H9 (cell line): ENCODE results near the gene TNPO3. TPM values are rescaled to one million over a fixed set of nuclear protein-coding genes. Genes with fewer than 3 reads are reported as not detected.

Experiments
- DNase-seq: peaks from one replicate; pipeline ENCODE4 v3.0.0-alpha.2; 2017
- H2AFZ ChIP-seq: one replicate; pipeline ENCODE4 v1.6.1; 2013; ENCODE audit warnings: mild to moderate bottlenecking, low read length, control low read depth, moderate library complexity
- H2AK5ac ChIP-seq: 2 replicates; pipeline ENCODE4 v1.6.1; 2013; ENCODE audit warnings: low read length, control low read depth, mixed read lengths; ENCODE audit not compliant: insufficient read length
- H2BK120ac ChIP-seq: one replicate; pipeline ENCODE4 v1.6.1; 2013; ENCODE audit warnings: low read depth, mild to moderate bottlenecking, low read length, control low read depth, inconsistent platforms; ENCODE audit not compliant: poor library complexity, severe bottlenecking
- H2BK12ac ChIP-seq: 2 replicates; pipeline ENCODE4 v1.6.1; 2013; ENCODE audit warnings: low read length, control low read depth, mixed read lengths, low read depth; ENCODE audit not compliant: insufficient read length
- H2BK15ac ChIP-seq: 2 replicates; pipeline ENCODE4 v1.6.1; 2013; ENCODE audit warnings: low read depth, low read length, control low read depth
- H2BK20ac ChIP-seq: one replicate; pipeline ENCODE4 v1.6.1; 2013; ENCODE audit warnings: low read depth, mild to moderate bottlenecking, low read length, control low read depth, inconsistent platforms; ENCODE audit not compliant: poor library complexity, severe bottlenecking
- H2BK5ac ChIP-seq: 2 replicates; pipeline ENCODE4 v1.6.1; 2013; ENCODE audit warnings: low read length, control low read depth, mixed read lengths; ENCODE audit not compliant: insufficient read length
- H3K14ac ChIP-seq: 2 replicates; pipeline ENCODE4 v1.6.1; 2013; ENCODE audit warnings: low read length, control low read depth; ENCODE audit not compliant: insufficient read depth
- H3K18ac ChIP-seq: 2 replicates; pipeline ENCODE4 v1.6.1; 2013; ENCODE audit warnings: low read depth, mild to moderate bottlenecking, mixed read lengths, low read length, control low read depth; ENCODE audit not compliant: insufficient read length
- H3K23ac ChIP-seq: 2 replicates; pipeline ENCODE4 v1.6.1; 2013; ENCODE audit warnings: low read length, control low read depth, mixed read lengths, low read depth; ENCODE audit not compliant: insufficient read length
- H3K23me2 ChIP-seq: 2 replicates; pipeline ENCODE4 v1.6.1; 2013; ENCODE audit warnings: low read depth, mild to moderate bottlenecking, mixed read lengths, low read length, control low read depth; ENCODE audit not compliant: insufficient read length, poor library complexity, severe bottlenecking
- H3K27ac ChIP-seq: 2 replicates; pipeline ENCODE4 v1.5.1; 2013; ENCODE audit warnings: low read length, control low read depth, mixed read lengths, low read depth; ENCODE audit not compliant: insufficient read length
- H3K27me3 ChIP-seq: 2 replicates; pipeline ENCODE4 v1.6.1; 2013; ENCODE audit warnings: low read length, control low read depth, inconsistent platforms; ENCODE audit not compliant: insufficient read depth
- H3K4ac ChIP-seq: 2 replicates; pipeline ENCODE4 v1.6.1; 2013; ENCODE audit warnings: low read depth, mild to moderate bottlenecking, control low read depth, inconsistent platforms, low read length, moderate library complexity
- H3K4me1 ChIP-seq: 2 replicates; pipeline ENCODE4 v1.6.1; 2013; ENCODE audit warnings: low read length, control low read depth, inconsistent platforms; ENCODE audit not compliant: insufficient read depth
- H3K4me2 ChIP-seq: 2 replicates; pipeline ENCODE4 v1.6.1; 2013; ENCODE audit warnings: low read length, control low read depth, mixed read lengths; ENCODE audit not compliant: insufficient read length, insufficient read depth
- H3K56ac ChIP-seq: 2 replicates; pipeline ENCODE4 v1.6.1; 2013; ENCODE audit warnings: low read depth, mild to moderate bottlenecking, mixed read lengths, low read length, control low read depth; ENCODE audit not compliant: insufficient read length
- H3K79me1 ChIP-seq: 2 replicates; pipeline ENCODE4 v1.6.1; 2013; ENCODE audit warnings: low read depth, mild to moderate bottlenecking, moderate library complexity, low read length, control low read depth, inconsistent platforms; ENCODE audit not compliant: insufficient read depth, poor library complexity, severe bottlenecking
- H3K79me2 ChIP-seq: 2 replicates; pipeline ENCODE4 v1.6.1; 2013; ENCODE audit warnings: low read length, control low read depth, inconsistent platforms; ENCODE audit not compliant: insufficient read depth
- H3K9ac ChIP-seq: 2 replicates; pipeline ENCODE4 v1.6.1; 2013; ENCODE audit warnings: low read length, control low read depth, mixed read lengths; ENCODE audit not compliant: insufficient read length; ENCODE audit errors: extremely low read depth
- H3K9me3 ChIP-seq: one replicate; pipeline ENCODE4 v1.6.1; 2013; ENCODE audit warnings: low read depth, low read length, inconsistent platforms; ENCODE audit not compliant: control insufficient read depth
- H3T11ph ChIP-seq: one replicate; pipeline ENCODE4 v1.6.1; 2013; ENCODE audit warnings: mild to moderate bottlenecking, low read length, control low read depth, inconsistent platforms
- H4K20me1 ChIP-seq: one replicate; pipeline ENCODE4 v1.6.1; 2013; ENCODE audit not compliant: control insufficient read depth, insufficient read length, insufficient read depth
- H4K5ac ChIP-seq: 2 replicates; pipeline ENCODE4 v1.6.1; 2013; ENCODE audit warnings: low read depth, mild to moderate bottlenecking, mixed read lengths, low read length, control low read depth; ENCODE audit not compliant: insufficient read length
- H4K8ac ChIP-seq: replicated peaks from 2 replicates; pipeline ENCODE4 v1.6.1; 2013; ENCODE audit warnings: low read length, control low read depth, mixed read lengths, low read depth; ENCODE audit not compliant: insufficient read length
- H4K91ac ChIP-seq: 2 replicates; pipeline ENCODE4 v1.6.1; 2013; ENCODE audit warnings: low read depth, mild to moderate bottlenecking, moderate library complexity, mixed read lengths, low read length, control low read depth; ENCODE audit not compliant: insufficient read length
- H3K27ac Mint-ChIP-seq, 3 experiments: 2 replicates in 2 of 3; 3 replicates in 1 of 3; pipeline ENCODE4 v1.8.0; 2020 to 2021; ENCODE audit warnings: mixed read lengths in 3 of 3, mild to moderate bottlenecking in 1 of 3, moderate library complexity in 1 of 3
- H3K27me3 Mint-ChIP-seq: 2 replicates; pipeline ENCODE4 v1.8.0; 2021; ENCODE audit warnings: low read depth, mild to moderate bottlenecking, moderate library complexity, mixed read lengths
- H3K36me3 Mint-ChIP-seq, 3 experiments: 2 replicates in 2 of 3; 3 replicates in 1 of 3; pipeline ENCODE4 v1.8.0; 2020 to 2021; ENCODE audit warnings: low read depth in 3 of 3, mixed read lengths in 3 of 3; ENCODE audit not compliant: insufficient read depth in 1 of 3
- H3K4me1 Mint-ChIP-seq, 2 experiments: 2 replicates each; pipeline ENCODE4 v1.8.0; 2020; ENCODE audit warnings: mixed read lengths in 2 of 2
- H3K4me3 Mint-ChIP-seq, 2 experiments: 2 replicates in 1 of 2; 3 replicates in 1 of 2; pipeline ENCODE4 v1.8.0; 2020 to 2021; ENCODE audit warnings: mild to moderate bottlenecking in 2 of 2, mixed read lengths in 2 of 2, moderate library complexity in 1 of 2
- H3K9me3 Mint-ChIP-seq, 2 experiments: 2 replicates in 1 of 2; 3 replicates in 1 of 2; pipeline ENCODE4 v1.8.0; 2020; ENCODE audit warnings: mild to moderate bottlenecking in 2 of 2, mixed read lengths in 2 of 2, moderate library complexity in 1 of 2
- CTCF ChIP-seq: fragments of 200-600 bp; sonication (generic); conservative IDR thresholded peaks from 3 replicates; pipeline ENCODE4 v1.8.0; 2021; ENCODE audit warnings: antibody characterized with exemption, mild to moderate bottlenecking
- WGBS: extraction: QIAGEN DNeasy Blood & Tissue Kit; methylation state at CpG from one replicate; pipeline ENCODE4 v1.1.7; 2013; ENCODE audit warnings: missing lambda C conversion rate, low lambda C conversion rate, mixed read lengths; ENCODE audit not compliant: insufficient read length; ENCODE audit errors: extremely low coverage; 5-methylcytosine and 5-hydroxymethylcytosine counted together
- total RNA-seq: library from RNA; stranded (reverse); gene quantifications from 2 replicates; pipeline ENCODE4 v1.2.1, GENCODE V29; 2021

Gene TNPO3
- total RNA-seq, 1 experiment from 2014 or later, result 90.1 TPM

- H3K4ac ChIP-seq, result no peak overlapping the region
- H4K8ac ChIP-seq, result no peak overlapping the region
- H3K23ac ChIP-seq, result no peak overlapping the region
- no peaks in the 10 kb centered on the region for H3K79me1 ChIP-seq
- no peak overlapping the region for H2BK15ac ChIP-seq
- no peak overlapping the region for H2AK5ac ChIP-seq
- H2BK120ac ChIP-seq, result no peak overlapping the region
- Mint-ChIP-seq H3K9me3 (0 out of 5 replicates have a peak, but pooled peaks cover 0 to 2% of the 10 kb centered on the region in 2 experiments), H3K27me3 (peaks cover 66% of the 10 kb centered on the region), H3K4me1 (peaks cover 6 to 12% of the 10 kb centered on the region in 2 experiments), H3K36me3 (no peaks in the 10 kb centered on the region), H3K4me3 (no peak overlapping the region), H3K27ac (no peak overlapping the region)
- no peaks in the 10 kb centered on the region for H3K79me2 ChIP-seq
- no peaks in the 10 kb centered on the region for H4K20me1 ChIP-seq
- no peaks in the 10 kb centered on the region for H3K9me3 ChIP-seq
- no peak overlapping the region for H4K91ac ChIP-seq
- no peak overlapping the region for H3T11ph ChIP-seq
- no peak overlapping the region for H2BK12ac ChIP-seq
- no peak overlapping the region for H3K27ac ChIP-seq
- peaks cover 5% of the 10 kb centered on the region for H3K23me2 ChIP-seq
- DNase-seq, result no peak
- TF ChIP-seq CTCF, result no peak
- H3K4me1 ChIP-seq, result no peaks in the 10 kb centered on the region
- no peak overlapping the region for H3K9ac ChIP-seq
- H3K4me2 ChIP-seq, result no peak overlapping the region
- no peak overlapping the region for H2BK5ac ChIP-seq
- H3K18ac ChIP-seq, result no peak overlapping the region
- no peak overlapping the region for H3K14ac ChIP-seq
- H4K5ac ChIP-seq, result no peak overlapping the region
- no peak overlapping the region for H2AFZ ChIP-seq
- H2BK20ac ChIP-seq, result no peak overlapping the region
- no peak overlapping the region for H3K56ac ChIP-seq
- WGBS, result no CpG with 5 or more reads among the region's 6 CpGs
- peaks cover 19% of the 10 kb centered on the region; the same call in 1 of the 2 replicates for H3K27me3 ChIP-seq
Observed at GRCh38 chr7:128935342-128935730, 119.6 kb downstream of the TNPO3 start.
